ENCODE data around the gene PSMA5. TPM values are rescaled to one million over a fixed set of nuclear protein-coding genes. Genes with fewer than 3 reads are reported as not detected.

Gene PSMA5
- 53.7 and 75.5 TPM in 2 replicates for total RNA-seq

GRCh38 chr1:109426281-109427170 is at the start of gene PSMA5:
TSS of gene PSMA5 (minus strand) at chr1:109426448. CDS start at chr1:109426330, 118 bp downstream.

GRCh38 chr1:109466452-109467300 is 40.4 kb upstream of the PSMA5 start, which contains the start of gene SYPL2:
TSS of gene SYPL2 (plus strand) at chr1:109466546. CDS start at chr1:109466844, 298 bp downstream.

GRCh38 chr1:109397581-109398342 is 28.5 kb downstream of the PSMA5 start, which contains the start of gene SORT1:
TSS of gene SORT1 (minus strand) at chr1:109397918. CDS start at chr1:109397892, 26 bp downstream.

Other genes starting within 250 kb of the PSMA5 start
- gene SARS1, start 212.5 kb downstream of the PSMA5 start, total RNA-seq, result 271 and 292 TPM in 2 replicates
- gene CELSR2, start 176.9 kb downstream of the PSMA5 start, total RNA-seq, result 0.32 and 0.52 TPM in 2 replicates
- gene PSRC1, start 143.3 kb downstream of the PSMA5 start, total RNA-seq, result 11.5 and 18.4 TPM in 2 replicates
- not detected in 2 replicates for gene MYBPHL, start 119.4 kb downstream of the PSMA5 start, total RNA-seq
- 18.4 and 20.1 TPM in 2 replicates for gene SORT1, start 28.5 kb downstream of the PSMA5 start, total RNA-seq
- 0.13 and 0.22 TPM in 2 replicates for gene SYPL2, start 40.1 kb upstream of the PSMA5 start, total RNA-seq
- gene ATXN7L2, start 57.5 kb upstream of the PSMA5 start, total RNA-seq, result 1.6 and 2.4 TPM in 2 replicates
- gene CYB561D1, start 67.6 kb upstream of the PSMA5 start, total RNA-seq, result 8.0 and 9.5 TPM in 2 replicates
- 2.1 and 2.5 TPM in 2 replicates for gene AMIGO1, start 83.3 kb upstream of the PSMA5 start, total RNA-seq
- under 0.01 TPM in 1 of 2 replicates, not detected in the other for gene GPR61, start 113.4 kb upstream of the PSMA5 start, total RNA-seq
- gene GNAI3, start 122.2 kb upstream of the PSMA5 start, total RNA-seq, result 18.2 and 19.5 TPM in 2 replicates
- gene GNAT2, start 193.2 kb upstream of the PSMA5 start, total RNA-seq, result 0.13 and 0.22 TPM in 2 replicates
- 40.6 and 42.7 TPM in 2 replicates for gene AMPD2, start 193.4 kb upstream of the PSMA5 start, total RNA-seq
- 12.3 and 13.9 TPM in 2 replicates for gene GSTM4, start 229.7 kb upstream of the PSMA5 start, total RNA-seq
- gene GSTM2, start 241.6 kb upstream of the PSMA5 start, total RNA-seq, result 16.2 and 16.9 TPM in 2 replicates